AG10803 (cell line): Measurements from ENCODE around the gene SLC12A8.

Source experiments
- DNase-seq: peaks from one replicate; pipeline ENCODE4 v3.0.0; 2010; ENCODE audit warnings: low read depth
- H3K4me3 ChIP-seq: 2 replicates; pipeline ENCODE4 v1.5.1; 2011; ENCODE audit warnings: mild to moderate bottlenecking, low read length, control low read depth
- TF ChIP-seq, protein P1 (sequence below): conservative IDR thresholded peaks from 2 replicates; pipeline ENCODE4 v1.5.1; 2011; ENCODE audit warnings: mild to moderate bottlenecking, low read length, control low read depth, inconsistent platforms

SLC12A8 gene

DNA sequence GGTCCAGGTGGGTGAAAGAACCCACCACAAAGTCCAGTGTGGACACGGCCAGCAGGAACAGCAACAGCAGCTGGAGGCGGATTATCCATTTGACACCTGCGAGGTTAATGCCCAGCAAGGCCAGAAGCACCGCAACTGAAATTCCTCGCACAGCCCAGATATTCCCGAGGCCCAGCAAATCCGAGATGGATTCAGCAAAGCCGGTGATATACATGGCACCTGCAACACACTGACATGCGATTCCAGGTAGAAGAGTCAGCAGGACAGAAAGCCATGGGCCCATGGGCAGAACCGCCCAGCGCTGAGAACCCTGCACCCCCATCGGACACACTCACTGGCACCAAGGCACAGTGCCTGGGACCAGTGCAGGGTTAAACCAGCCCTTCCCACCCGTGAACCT lies 34.8 kb downstream of the SLC12A8 start:
- DNase-seq, result no peak
- H3K4me3 ChIP-seq, result no peak overlapping the region
- TF ChIP-seq, protein P1, sequence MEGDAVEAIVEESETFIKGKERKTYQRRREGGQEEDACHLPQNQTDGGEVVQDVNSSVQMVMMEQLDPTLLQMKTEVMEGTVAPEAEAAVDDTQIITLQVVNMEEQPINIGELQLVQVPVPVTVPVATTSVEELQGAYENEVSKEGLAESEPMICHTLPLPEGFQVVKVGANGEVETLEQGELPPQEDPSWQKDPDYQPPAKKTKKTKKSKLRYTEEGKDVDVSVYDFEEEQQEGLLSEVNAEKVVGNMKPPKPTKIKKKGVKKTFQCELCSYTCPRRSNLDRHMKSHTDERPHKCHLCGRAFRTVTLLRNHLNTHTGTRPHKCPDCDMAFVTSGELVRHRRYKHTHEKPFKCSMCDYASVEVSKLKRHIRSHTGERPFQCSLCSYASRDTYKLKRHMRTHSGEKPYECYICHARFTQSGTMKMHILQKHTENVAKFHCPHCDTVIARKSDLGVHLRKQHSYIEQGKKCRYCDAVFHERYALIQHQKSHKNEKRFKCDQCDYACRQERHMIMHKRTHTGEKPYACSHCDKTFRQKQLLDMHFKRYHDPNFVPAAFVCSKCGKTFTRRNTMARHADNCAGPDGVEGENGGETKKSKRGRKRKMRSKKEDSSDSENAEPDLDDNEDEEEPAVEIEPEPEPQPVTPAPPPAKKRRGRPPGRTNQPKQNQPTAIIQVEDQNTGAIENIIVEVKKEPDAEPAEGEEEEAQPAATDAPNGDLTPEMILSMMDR, result no peak

DNA sequence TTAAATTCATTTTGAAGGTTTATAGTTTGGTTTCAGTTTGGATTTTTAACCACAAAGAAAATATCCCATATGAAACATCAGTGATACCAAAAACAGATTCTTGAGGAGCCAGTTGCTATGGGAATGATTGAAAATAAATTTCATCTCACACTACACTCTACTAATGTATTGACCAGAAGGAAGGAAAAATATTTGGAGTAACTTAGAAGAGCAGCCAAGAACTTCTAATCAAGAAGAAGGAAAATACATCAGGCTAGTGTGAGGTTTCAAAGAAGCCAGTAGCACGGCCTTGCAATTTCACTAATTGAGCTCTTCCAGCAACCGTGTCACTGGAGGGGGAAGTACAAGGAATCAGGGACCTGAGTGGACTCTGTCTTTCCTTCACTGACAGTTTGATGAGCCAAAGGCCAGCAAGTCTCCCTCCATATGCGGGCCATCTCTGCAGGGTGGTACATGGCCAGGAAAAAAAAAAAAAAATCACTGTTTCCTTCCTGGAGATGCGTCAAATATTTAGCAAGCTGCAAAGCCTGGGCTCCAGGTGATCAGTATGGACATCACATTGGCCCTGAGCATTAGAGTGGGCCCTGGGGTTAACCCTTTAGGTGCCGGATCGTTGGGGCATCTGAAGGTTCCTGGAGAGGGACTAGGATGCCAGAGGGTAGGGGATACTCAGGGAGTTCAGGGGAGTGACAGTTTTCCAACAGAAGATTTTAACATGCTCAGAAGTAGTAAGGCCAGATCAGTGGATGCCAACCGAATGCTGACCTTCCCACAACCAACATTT lies 37.1 kb downstream of the SLC12A8 start:
- TF ChIP-seq, protein P1, result no peak
- no peak for DNase-seq
- no peak overlapping the region for H3K4me3 ChIP-seq

DNA sequence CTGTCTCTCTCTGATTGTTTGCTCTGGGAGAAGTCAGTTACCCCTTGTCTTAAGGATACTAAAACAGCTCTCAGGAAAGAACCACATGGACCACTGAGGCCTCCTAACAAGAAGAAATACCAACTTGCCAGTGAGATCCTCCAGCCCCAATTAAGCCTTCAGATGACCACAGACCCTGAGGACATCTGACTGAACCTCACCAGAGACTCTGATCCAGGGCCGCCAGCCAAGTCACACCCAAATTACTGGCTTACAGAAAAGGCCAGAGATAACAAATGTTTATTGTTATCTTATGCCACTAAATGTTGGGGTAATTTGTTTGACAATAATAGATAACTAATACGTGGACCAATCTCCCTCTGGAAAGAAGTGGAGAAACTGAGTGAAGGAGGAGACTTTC lies 40.2 kb downstream of the SLC12A8 start:
- TF ChIP-seq, protein P1, result no peak
- DNase-seq, result no peak
- H3K4me3 ChIP-seq, result no peak overlapping the region

DNA sequence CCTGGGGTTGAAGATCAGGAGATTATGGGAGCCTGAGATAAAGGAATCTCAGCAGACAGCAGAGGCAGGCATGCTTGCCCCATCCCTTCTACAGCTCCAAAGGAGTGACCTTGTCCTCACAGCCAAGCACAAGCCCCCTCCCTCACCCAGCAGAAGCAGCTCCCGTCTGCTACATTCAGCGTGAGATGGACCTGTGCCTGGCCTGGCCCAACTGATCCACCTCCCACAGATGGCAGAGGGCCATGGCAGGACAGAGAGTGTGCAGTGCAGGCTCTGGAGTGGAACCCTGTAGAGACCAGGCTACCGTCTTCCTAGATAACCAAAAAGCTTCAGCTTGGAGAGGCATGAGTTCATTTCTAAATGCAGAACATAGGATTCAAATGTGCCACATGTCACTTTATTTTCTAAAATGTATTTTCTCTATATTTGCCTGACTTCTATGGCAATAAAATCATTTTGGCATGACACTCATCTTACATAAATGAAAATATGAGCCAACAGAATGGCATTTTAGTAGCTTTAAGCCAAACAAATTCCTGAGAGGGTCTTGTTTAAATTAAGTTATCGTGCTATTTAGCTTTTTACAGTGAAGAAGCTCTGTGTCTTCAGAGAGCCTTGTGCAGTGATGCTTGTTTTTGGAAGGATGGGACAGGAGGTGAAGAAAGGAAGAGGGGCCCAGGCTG lies 43.7 kb downstream of the SLC12A8 start:
- DNase-seq, result peak; percentile 43
- H3K4me3 ChIP-seq, result no peak overlapping the region
- TF ChIP-seq, protein P1, result no peak

DNA sequence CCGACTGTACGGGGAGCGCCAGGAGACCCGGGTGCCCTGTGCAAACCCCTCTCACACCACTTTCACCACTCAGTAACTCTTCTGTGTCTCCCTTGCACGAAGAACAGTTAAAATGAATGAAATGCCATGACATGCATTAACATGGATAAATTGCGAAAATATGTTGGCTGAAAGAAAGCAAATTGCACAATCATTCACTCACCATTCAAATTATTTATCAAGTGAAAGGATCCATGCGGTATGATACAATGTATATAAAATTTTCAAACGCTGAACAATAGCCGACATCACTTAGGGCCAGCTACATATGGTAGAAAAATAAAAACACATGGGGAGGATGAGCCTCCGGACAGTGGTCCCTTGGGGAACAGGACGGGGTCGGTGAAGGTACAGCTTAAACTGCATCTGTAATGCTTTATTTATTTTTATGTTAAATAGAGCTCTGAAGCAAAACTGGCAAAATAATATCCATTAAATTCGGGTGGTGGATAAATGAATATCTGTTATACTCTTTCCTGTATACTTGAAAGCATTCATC lies 45.9 kb downstream of the SLC12A8 start:
- no peak overlapping the region for H3K4me3 ChIP-seq
- peak; percentile 64 for DNase-seq
- TF ChIP-seq, protein P1, result no peak

DNA sequence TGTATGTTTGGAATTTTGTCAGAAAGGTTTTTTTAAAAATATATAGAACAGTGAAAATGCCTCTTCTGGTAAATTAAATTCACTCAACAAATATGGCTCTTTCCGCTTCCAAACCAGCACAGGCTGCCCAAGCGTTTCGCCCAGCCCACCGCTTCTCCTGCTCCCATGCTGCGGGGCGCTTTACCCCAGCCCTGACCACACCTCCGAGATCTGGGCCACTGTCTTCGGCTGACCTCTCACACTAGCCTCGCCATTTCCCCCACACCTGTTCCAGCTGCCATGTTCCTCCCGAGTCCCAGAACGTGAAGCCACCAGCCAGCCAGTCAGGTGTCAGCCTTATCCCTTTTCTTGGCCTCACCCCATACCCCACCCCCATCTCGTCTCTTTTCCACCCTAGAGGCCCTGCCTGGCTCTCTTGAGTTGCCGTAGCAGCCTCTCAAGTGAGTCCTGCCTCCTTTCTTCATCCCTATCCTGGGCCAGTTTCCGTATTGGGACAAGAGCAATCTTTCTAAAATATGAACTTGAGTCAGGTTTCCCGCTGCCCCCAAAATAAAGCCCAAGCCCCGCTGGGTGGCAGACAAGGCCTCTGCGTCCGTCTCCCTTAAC lies 46.5 kb downstream of the SLC12A8 start:
- DNase-seq, result no peak
- TF ChIP-seq, protein P1, result no peak
- no peak overlapping the region for H3K4me3 ChIP-seq
